ENCODE data around the gene COL27A1. TPM values are rescaled to one million over a fixed set of nuclear protein-coding genes. Genes with fewer than 3 reads are reported as not detected.

COL27A1 gene
- total and polyA plus RNA-seq, 2 donors (not counting 3 experiments of a cell fraction or from before 2014, with no cell fraction given): 14.7 to 49.1 TPM

DNA sequence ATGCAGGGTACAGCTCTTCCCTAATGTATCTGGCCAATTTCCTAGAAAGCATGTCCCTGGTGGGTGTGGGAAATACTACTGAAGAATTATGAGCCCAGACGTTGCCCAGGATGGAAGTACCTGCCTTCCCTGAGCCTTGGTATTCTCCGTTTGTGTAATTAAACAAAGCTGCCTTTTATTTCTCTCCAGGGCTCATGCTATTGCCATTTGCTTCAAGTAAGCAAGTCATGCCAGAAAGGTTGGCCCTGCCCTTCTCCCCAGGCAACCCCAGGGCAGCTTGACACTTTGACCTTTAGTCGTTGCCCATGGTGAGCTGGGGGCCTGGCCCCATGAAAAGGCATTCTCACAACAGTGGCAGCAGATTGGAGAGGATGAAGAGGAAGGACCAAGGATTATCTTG, 4.4 kb downstream of the COL27A1 start:
- FAIRE-seq (no peak), DNase-seq (ENCODE audit: low read depth, low spot score) (no peak)
- no peak overlapping the region for H3K27ac ChIP-seq (ENCODE audit: insufficient read depth, low read depth, low read length)
- H3K9me3 ChIP-seq (replicated peaks; ENCODE audit: control insufficient read depth, insufficient read depth, low read length): no peaks in the 10 kb centered on the region
- no peak overlapping the region for H3K9ac ChIP-seq (replicated peaks; ENCODE audit: extremely low read depth, insufficient read depth, low read length)
- peaks cover 4% of the 10 kb centered on the region in 2 experiments for H3K27me3 ChIP-seq (ENCODE audit: control insufficient read depth in 2 of 2, insufficient read depth in 2 of 2, low read length in 2 of 2)
- BruUV-seq (replicated peaks): no TSS peak
- no peak overlapping the region for H3K4me3 ChIP-seq (replicated peaks in 1 of 3; ENCODE audit: insufficient read depth in 1 of 3, low read depth in 1 of 3, low read length in 3 of 3)
- no peak overlapping the region for H2AFZ ChIP-seq (ENCODE audit: low read depth, low read length)
- H3K4me1 ChIP-seq (ENCODE audit: control insufficient read depth, extremely low read depth, insufficient read depth, low read length): peaks cover 17% of the 10 kb centered on the region
- no peaks in the 10 kb centered on the region for H3K36me3 ChIP-seq (ENCODE audit: control insufficient read depth in 2 of 2, extremely low read depth in 1 of 2, insufficient read depth in 2 of 2, low read length in 2 of 2)
- dilution Hi-C loops (cut with MboI; ENCODE audit: extremely low pct_ligation_motif_present, low sequenced_read_pairs): no loop called here
- H4K20me1 ChIP-seq (replicated peaks; ENCODE audit: control insufficient read depth, extremely low read depth, insufficient read depth, low read length): no peaks in the 10 kb centered on the region
- H3K9me1 ChIP-seq (replicated peaks; ENCODE audit: control insufficient read depth, extremely low read depth, insufficient read depth, low read length): no peaks in the 10 kb centered on the region
- TF ChIP-seq MYC (IDR thresholded peaks at IDR 0.05; ENCODE audit: low read depth, low read length) (no peak), FOS (IDR thresholded peaks at IDR 0.05; ENCODE audit: borderline replicate concordance, insufficient read depth, low read length) (no peak), POLR2A (IDR thresholded peaks at IDR 0.05; ENCODE audit: low read depth, low read length) (no peak), CTCF (IDR thresholded peaks at IDR 0.05; ENCODE audit: extremely low read depth in 1 of 2, insufficient read depth in 1 of 2, low read depth in 1 of 2, low read length in 2 of 2) (no peak), JUN (IDR thresholded peaks at IDR 0.05; ENCODE audit: borderline replicate concordance, insufficient read depth, insufficient read length, low read depth) (no peak), MAX (IDR thresholded peaks at IDR 0.05; ENCODE audit: insufficient read depth, insufficient read length) (no peak), POLR2AphosphoS5 (IDR thresholded peaks at IDR 0.05; ENCODE audit: insufficient read depth, low read depth, low read length) (no peak), EZH2 (IDR thresholded peaks at IDR 0.05; ENCODE audit: borderline replicate concordance, low read depth, low read length, severe bottlenecking) (no peak), GATA2 (IDR thresholded peaks at IDR 0.05; ENCODE audit: insufficient read depth, insufficient read length, low read depth, low read length) (no peak)
- no peak overlapping the region for H3K4me2 ChIP-seq (ENCODE audit: insufficient read depth, low read length)
- peaks cover 55% of the 10 kb centered on the region for H3K79me2 ChIP-seq (ENCODE audit: control insufficient read depth, insufficient read depth, low read length)
- intact Hi-C loops (cut with micrococcal nuclease): no loop called here
- ChIA-PET CTCF (interaction anchor here (0.7 to 6.0 kb wide), 4 partner anchors 51 to 167 kb away, joined by 3 to 127 read pairs (median 3); no protein-coding TSS in a partner anchor), POLR2A (no interaction called here)

All from endothelial cell of umbilical vein (primary cell).